Muscle of back (tissue), 11 donors: ENCODE measurements around the gene CDK5. TPM values are rescaled to one million over a fixed set of nuclear protein-coding genes. Genes with fewer than 3 reads are reported as not detected.

ENCODE experiments used
- DNase-seq, 3 donors: peaks; one replicate each; pipeline versions ENCODE4 v3.0.0 to v3.0.0-alpha.2; 2013
- polyA plus RNA-seq, 10 donors: library from polyadenylated mRNA; unstranded; fragments of 120-200 nt; gene quantifications; one replicate each; pipeline ENCODE4 v1.2.1, GENCODE V29; 2013; ENCODE audit not compliant: insufficient read length in 10 of 10

The CDK5 gene
- polyA plus RNA-seq, 10 donors, result 5.4 to 11.2 (median 9.4) TPM

GRCh38 chr7:151088019-151088855 is 30.5 kb upstream of the CDK5 start:
- DNase-seq, result no peak

- peak in 2 of 3 donors; percentile 62 to 79 for DNase-seq
Observed at GRCh38 chr7:151087245-151088018, 29.7 kb upstream of the CDK5 start.

GRCh38 chr7:151086802-151087244 is 29.1 kb upstream of the CDK5 start:
- no peak for DNase-seq

GRCh38 chr7:151085691-151086620 is 28.3 kb upstream of the CDK5 start, which contains the start of gene AGAP3:
Gene AGAP3 (plus strand): TSS chr7:151086475. CDS start chr7:151086742, 267 bp downstream.
- DNase-seq, result peak; percentile 83 to 95 (median 90)

GRCh38 chr7:151085329-151085690 is 27.6 kb upstream of the CDK5 start:
- no peak for DNase-seq

GRCh38 chr7:151083824-151084160 is 26.1 kb upstream of the CDK5 start:
- no peak for DNase-seq

GRCh38 chr7:151083071-151083823 is 25.6 kb upstream of the CDK5 start, which contains the start of gene TMUB1:
Gene TMUB1 (minus strand): TSS chr7:151083493. CDS start chr7:151082563, 930 bp downstream.
- DNase-seq, result peak in 2 of 3 donors; percentile 69 to 88

- DNase-seq, result no peak
Observed at GRCh38 chr7:151082141-151083070, 24.7 kb upstream of the CDK5 start.

GRCh38 chr7:151081170-151082101 is 23.7 kb upstream of the CDK5 start:
- peak in 1 of 3 donors; percentile 53 for DNase-seq

GRCh38 chr7:151080522-151081169 is 22.9 kb upstream of the CDK5 start, which contains the start of gene FASTK:
Gene FASTK (minus strand): TSS chr7:151080809. CDS start chr7:151080766, 43 bp downstream.
- peak; percentile 93 to 97 (median 93) for DNase-seq

- peak in 1 of 3 donors; percentile 53 for DNase-seq
Observed at GRCh38 chr7:151080067-151080521, 22.4 kb upstream of the CDK5 start.

- DNase-seq, result no peak
Observed at GRCh38 chr7:151079199-151079910, 21.7 kb upstream of the CDK5 start.

- peak in 1 of 3 donors; percentile 57 for DNase-seq
Observed at GRCh38 chr7:151078233-151079040, 20.7 kb upstream of the CDK5 start.

- no peak for DNase-seq
Observed at GRCh38 chr7:151077705-151078232, 20.1 kb upstream of the CDK5 start.

- no peak for DNase-seq
Observed at GRCh38 chr7:151076863-151077704, 19.4 kb upstream of the CDK5 start.
